IMR-90 (cell line): ENCODE data around the gene POU2AF1. TPM values are rescaled to one million over a fixed set of nuclear protein-coding genes. Genes with fewer than 3 reads are reported as not detected.

ENCODE experiments used
- ATAC-seq: fragments of 200-7000 bp; cut with Tn5 transposase; 2 replicates; pipeline ENCODE4 v1.9.1; 2020; ENCODE audit warnings: low read depth, mild to moderate bottlenecking, moderate library complexity
- BruUV-seq: library from RNA; stranded (reverse); fragments of 400-500 nt; replicated peaks from 2 replicates; lab custom pipeline; 2021; lab: Mats Ljungman, UMichigan
- CTCF ChIA-PET: fragments of 300-600 bp; formaldehyde crosslinking; extraction: SDS; loops from one replicate; lab custom pipeline; 2021; ENCODE audit warnings: antibody characterized with exemption; lab: Yijun Ruan, JAX
- POLR2A ChIA-PET: fragments of 300-600 bp; sonication (Branson Sonifier 250); formaldehyde crosslinking; loops from one replicate; lab custom pipeline; 2022; ENCODE audit warnings: antibody characterized with exemption; ENCODE audit not compliant: unreplicated experiment; lab: Charles Lee
- DNase-seq: peaks from one replicate; pipeline ENCODE4 v3.0.0; 2013
- H2AFZ ChIP-seq: replicated peaks from 2 replicates; pipeline ENCODE3; 2013; ENCODE audit warnings: low read length, mild to moderate bottlenecking; ENCODE audit not compliant: poor library complexity
- H2AK5ac ChIP-seq: 2 replicates; pipeline ENCODE4 v1.6.1; 2013; ENCODE audit warnings: low read depth, low read length, inconsistent platforms
- H2AK9ac ChIP-seq: replicated peaks from 2 replicates; pipeline ENCODE3; 2013; ENCODE audit warnings: mild to moderate bottlenecking, low read depth, low read length, moderate library complexity; ENCODE audit not compliant: poor library complexity
- H2BK120ac ChIP-seq: 2 replicates; pipeline ENCODE4 v1.6.1; 2013; ENCODE audit warnings: low read depth, low read length, inconsistent platforms
- H2BK15ac ChIP-seq: 3 replicates; pipeline ENCODE4 v1.6.1; 2013; ENCODE audit warnings: low read depth, low read length, inconsistent platforms
- H2BK20ac ChIP-seq: 2 replicates; pipeline ENCODE4 v1.6.1; 2013; ENCODE audit warnings: low read depth, mild to moderate bottlenecking, inconsistent platforms, low read length, moderate library complexity
- H2BK5ac ChIP-seq: 2 replicates; pipeline ENCODE4 v1.6.1; 2013; ENCODE audit warnings: mild to moderate bottlenecking, low read depth, low read length, inconsistent platforms; ENCODE audit not compliant: poor library complexity, severe bottlenecking
- H3K14ac ChIP-seq: replicated peaks from 2 replicates; pipeline ENCODE4 v1.6.1; 2013; ENCODE audit warnings: low read depth, low read length, inconsistent platforms
- H3K18ac ChIP-seq: 2 replicates; pipeline ENCODE4 v1.6.1; 2013; ENCODE audit warnings: low read depth, low read length, control low read depth
- H3K23ac ChIP-seq: 2 replicates; pipeline ENCODE4 v1.6.1; 2013; ENCODE audit warnings: low read depth, low read length, inconsistent platforms
- H3K27ac ChIP-seq: 2 replicates; pipeline ENCODE4 v1.5.1; 2013; ENCODE audit warnings: mild to moderate bottlenecking, control low read depth, low read length; ENCODE audit not compliant: insufficient read depth
- H3K27me3 ChIP-seq: 2 replicates; pipeline ENCODE4 v1.6.1; 2013; ENCODE audit warnings: low read length; ENCODE audit not compliant: control insufficient read depth, insufficient read depth
- H3K36me3 ChIP-seq: 2 replicates; pipeline ENCODE4 v1.6.1; 2013; ENCODE audit warnings: low read length, mixed read lengths; ENCODE audit not compliant: control insufficient read depth, insufficient read depth
- H3K4ac ChIP-seq: 2 replicates; pipeline ENCODE4 v1.6.1; 2013; ENCODE audit warnings: low read depth, low read length, inconsistent platforms
- H3K4me1 ChIP-seq: 2 replicates; pipeline ENCODE4 v1.6.1; 2013; ENCODE audit warnings: low read length, mixed read lengths; ENCODE audit not compliant: control insufficient read depth, insufficient read depth
- H3K4me2 ChIP-seq: 2 replicates; pipeline ENCODE4 v1.6.1; 2013; ENCODE audit warnings: low read depth, mild to moderate bottlenecking, control low read depth, low read length, moderate library complexity
- H3K4me3 ChIP-seq: 2 replicates; pipeline ENCODE4 v1.5.1; 2013; ENCODE audit warnings: low read depth, mild to moderate bottlenecking, control low read depth, low read length, moderate library complexity; ENCODE audit not compliant: insufficient read depth
- H3K56ac ChIP-seq: 2 replicates; pipeline ENCODE4 v1.6.1; 2013; ENCODE audit warnings: low read length, inconsistent platforms; ENCODE audit not compliant: insufficient read depth; ENCODE audit errors: extremely low read depth
- H3K79me1 ChIP-seq, 2 experiments: 2 replicates each; pipeline ENCODE4 v1.6.1; 2013; ENCODE audit warnings: low read length in 2 of 2, inconsistent platforms in 1 of 2, low read depth in 1 of 2
- H3K9ac ChIP-seq: 2 replicates; pipeline ENCODE4 v1.6.1; 2013; ENCODE audit warnings: low read depth, low read length, control low read depth
- H3K9me1 ChIP-seq: 2 replicates; pipeline ENCODE4 v1.6.1; 2013; ENCODE audit warnings: low read length, inconsistent platforms; ENCODE audit not compliant: insufficient read depth
- H3K9me3 ChIP-seq: 2 replicates; pipeline ENCODE4 v1.6.1; 2013; ENCODE audit warnings: low read length; ENCODE audit not compliant: control insufficient read depth, insufficient read depth
- H4K20me1 ChIP-seq: 2 replicates; pipeline ENCODE4 v1.6.1; 2013; ENCODE audit warnings: low read length, inconsistent platforms; ENCODE audit not compliant: insufficient read depth
- H4K5ac ChIP-seq: 2 replicates; pipeline ENCODE4 v1.6.1; 2013; ENCODE audit warnings: mild to moderate bottlenecking, low read depth, low read length, control low read depth
- H4K8ac ChIP-seq, 2 experiments: 2 replicates each; pipeline ENCODE4 v1.6.1; 2013; ENCODE audit warnings: low read depth in 2 of 2, low read length in 2 of 2, control low read depth in 1 of 2, inconsistent platforms in 1 of 2
- H4K91ac ChIP-seq: 2 replicates; pipeline ENCODE4 v1.6.1; 2013; ENCODE audit warnings: low read depth, low read length, inconsistent platforms; ENCODE audit not compliant: insufficient read depth
- ELK1 ChIP-seq: fragments of 150-350 bp; IDR thresholded peaks from 2 replicates; pipeline ENCODE4 v1.6.1; 2016; ENCODE audit warnings: low read depth, mild to moderate bottlenecking, low read length, moderate library complexity, borderline replicate concordance
- FOS ChIP-seq: fragments of 150-350 bp; IDR thresholded peaks from 2 replicates; pipeline ENCODE4 v1.6.1; 2016; ENCODE audit warnings: low read depth, low read length
- WGBS, 2 experiments: methylation state at CpG; one replicate each; pipeline versions ENCODE4 v1.1.5 to v1.1.7; 2013; ENCODE audit warnings: missing lambda C conversion rate in 2 of 2; ENCODE audit not compliant: insufficient read length in 1 of 2; ENCODE audit errors: extremely low coverage in 2 of 2; 5-methylcytosine and 5-hydroxymethylcytosine counted together
- dilution Hi-C: fragments of 300-500 bp; cut with HindIII; formaldehyde crosslinking; loops from one replicate; pipeline ENCODE4 v1.14.3; 2018; ENCODE audit warnings: low sequenced_read_pairs; ENCODE audit not compliant: unreplicated experiment
- in situ Hi-C: fragments of 300-500 bp; cut with MboI; formaldehyde crosslinking; loops from 3 replicates; pipeline ENCODE4 v1.14.3; 2019; ENCODE audit warnings: low sequenced_read_pairs, inconsistent platforms, mixed read lengths
- intact Hi-C: fragments of 100-400 bp; cut with micrococcal nuclease; formaldehyde crosslinking; loops from 2 replicates; pipeline ENCODE4 v1.10.0; 2022
- polyA plus RNA-seq, 3 experiments: library from polyadenylated mRNA; depleted of rRNA; stranded (reverse); fragments of >200 nt; gene quantifications; 2 replicates each; pipeline ENCODE4 v1.2.3, GENCODE V29; 2012; ENCODE audit warnings: low replicate concordance in 1 of 3
- total RNA-seq: library from RNA; depleted of rRNA; stranded (reverse); fragments of >200 nt; gene quantifications from 2 replicates; pipeline ENCODE4 v1.2.3, GENCODE V29; 2012

Gene POU2AF1
- total and polyA plus RNA-seq, 2 of the 4 experiments (the other 2 are of a cell fraction): not detected

GRCh38 chr11:111417011-111417765 is 38.1 kb upstream of the POU2AF1 start:
- in situ Hi-C loops (no loop called here), intact Hi-C loops (loop anchor here (5.0 kb wide), 1 partner anchor 120 kb away; the partner anchor contains the start of gene POU2AF3), dilution Hi-C loops (no loop called here)
- Histone ChIP-seq H3K79me1 (no peaks in the 10 kb centered on the region), H3K36me3 (no peaks in the 10 kb centered on the region), H4K8ac (no peak overlapping the region; a peak in 1 of 4 replicates), H3K4me1 (peaks cover 9% of the 10 kb centered on the region), H2BK120ac (no peak overlapping the region), H3K23ac (no peak overlapping the region), H2BK5ac (no peak overlapping the region), H3K9me3 (no peaks in the 10 kb centered on the region), H3K14ac (no peak overlapping the region), H3K18ac (0 out of 2 replicates have a peak overlapping the region, but pooled peaks have one; percentile 13), H2BK20ac (no peak overlapping the region), H2AK9ac (no peak overlapping the region), H3K9me1 (peaks cover 6% of the 10 kb centered on the region; the same call in 1 of the 2 replicates), H3K4ac (no peak overlapping the region), H4K20me1 (peaks cover 5% of the 10 kb centered on the region), H3K56ac (no peak overlapping the region), H3K9ac (no peak overlapping the region), H4K5ac (no peak overlapping the region), H2BK15ac (no peak overlapping the region), H2AK5ac (peak overlapping the region; percentile 67; the same call in 1 of the 2 replicates), H2AFZ (no peak overlapping the region), H3K27me3 (peaks cover 30% of the 10 kb centered on the region), H3K27ac (no peak overlapping the region), H4K91ac (no peak overlapping the region), H3K4me3 (no peak overlapping the region), H3K4me2 (peak overlapping the region; percentile 4; the same call in 1 of the 2 replicates)
- no TSS peak for BruUV-seq
- WGBS, 2 experiments: no CpG with 5 or more reads among the region's 8 CpGs
- POLR2A ChIA-PET: no interaction called here
- CTCF ChIA-PET: interaction anchor here (0.6 to 2.9 kb wide), 4 partner anchors 12 to 984 kb away, joined by 3 to 13 read pairs (median 4); partner anchors contain the start of gene POU2AF3
- TF ChIP-seq FOS: peak; percentile 52; the same call in 1 of the 2 replicates
- no peak for TF ChIP-seq ELK1
- DNase-seq (peak; percentile 73), ATAC-seq (no peak)
